ENCODE data around the gene DPYSL5. TPM values are rescaled to one million over a fixed set of nuclear protein-coding genes. Genes with fewer than 3 reads are reported as not detected.

DPYSL5 gene
- total RNA-seq, 1 donor from 2014 or later: 201 TPM

DNA sequence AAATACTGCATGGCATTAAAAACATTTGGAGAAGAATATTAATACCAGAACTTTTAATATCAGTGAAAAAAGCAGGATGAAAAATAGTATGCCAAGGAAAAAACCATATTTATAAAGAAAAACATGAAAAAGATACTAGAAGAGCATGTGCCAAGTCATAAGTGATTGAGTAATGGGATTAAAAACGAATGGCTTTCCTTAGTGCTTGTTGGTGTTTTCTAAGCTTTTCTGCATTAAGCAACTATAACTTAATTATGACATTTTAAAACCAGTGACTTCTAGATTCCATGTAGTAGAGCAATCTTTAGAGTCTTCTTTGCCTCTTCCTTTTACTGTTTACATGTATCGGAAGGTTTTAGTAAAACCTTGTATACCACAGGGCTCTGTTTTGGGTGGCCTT is 129.1 kb downstream of the DPYSL5 start:
- Mint-ChIP-seq H3K27me3 (ENCODE audit: low read depth) (peaks cover 7% of the 10 kb centered on the region), H3K36me3 (ENCODE audit: low read depth) (no peaks in the 10 kb centered on the region), H3K27ac (ENCODE audit: unreplicated experiment) (no peak overlapping the region), H3K9me3 (no peaks in the 10 kb centered on the region), H3K4me1 (peaks cover 21% of the 10 kb centered on the region), H3K4me3 (no peak overlapping the region)
- DNase-seq (ENCODE audit: low read depth, low spot score): no peak
- TF ChIP-seq CTCF (conservative IDR thresholded peaks at IDR 0.05): no peak

- DNase-seq (ENCODE audit: low read depth, low spot score): no peak
- no peaks in the 10 kb centered on the region for H3K36me3 Mint-ChIP-seq (ENCODE audit: low read depth)
- no peak for TF ChIP-seq CTCF (conservative IDR thresholded peaks at IDR 0.05)
- no peaks in the 10 kb centered on the region for H3K9me3 Mint-ChIP-seq
- no peak overlapping the region for H3K4me3 Mint-ChIP-seq
- H3K4me1 Mint-ChIP-seq: peaks cover 17% of the 10 kb centered on the region
- no peak overlapping the region for H3K27ac Mint-ChIP-seq (ENCODE audit: unreplicated experiment)
- H3K27me3 Mint-ChIP-seq (ENCODE audit: low read depth): peaks cover 2% of the 10 kb centered on the region
These were observed 130.2 kb downstream of the DPYSL5 start for GRCh38 chr2:26978061-26978596.

DNA sequence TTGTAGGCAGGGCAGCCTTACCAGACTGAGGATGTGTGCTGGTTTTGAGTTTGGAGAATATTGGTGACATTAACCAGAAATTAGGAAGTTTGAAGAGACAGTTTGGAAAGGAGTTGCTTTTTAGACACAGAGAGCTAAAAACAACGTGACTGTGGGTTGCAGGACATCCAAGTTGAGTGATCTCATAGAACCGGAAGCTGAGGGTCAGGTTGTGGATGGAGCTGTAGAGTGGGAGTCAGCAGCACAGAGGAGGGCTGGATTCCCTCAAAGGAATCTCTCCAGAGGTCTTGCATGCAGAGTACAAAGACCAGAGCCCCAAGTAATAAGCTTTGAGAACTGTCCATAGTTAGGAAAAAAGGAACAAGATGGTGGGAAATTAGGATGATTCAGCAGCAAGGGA is 131.8 kb downstream of the DPYSL5 start:
- no peak for TF ChIP-seq CTCF (conservative IDR thresholded peaks at IDR 0.05)
- Mint-ChIP-seq H3K9me3 (no peaks in the 10 kb centered on the region), H3K27ac (ENCODE audit: unreplicated experiment) (no peak overlapping the region), H3K4me1 (peaks cover 17% of the 10 kb centered on the region), H3K4me3 (no peak overlapping the region), H3K36me3 (ENCODE audit: low read depth) (no peaks in the 10 kb centered on the region), H3K27me3 (ENCODE audit: low read depth) (peaks cover 2% of the 10 kb centered on the region)
- DNase-seq (ENCODE audit: low read depth, low spot score): no peak

GRCh38 chr2:26980971-26981370 is 133.0 kb downstream of the DPYSL5 start:
- H3K9me3 Mint-ChIP-seq: no peaks in the 10 kb centered on the region
- no peak overlapping the region for H3K27ac Mint-ChIP-seq (ENCODE audit: unreplicated experiment)
- H3K4me1 Mint-ChIP-seq: peaks cover 17% of the 10 kb centered on the region
- no peaks in the 10 kb centered on the region for H3K27me3 Mint-ChIP-seq (ENCODE audit: low read depth)
- no peak for DNase-seq (ENCODE audit: low read depth, low spot score)
- no peak for TF ChIP-seq CTCF (conservative IDR thresholded peaks at IDR 0.05)
- no peaks in the 10 kb centered on the region for H3K36me3 Mint-ChIP-seq (ENCODE audit: low read depth)
- no peak overlapping the region for H3K4me3 Mint-ChIP-seq

- TF ChIP-seq CTCF (conservative IDR thresholded peaks at IDR 0.05): peak; percentile 41
- Mint-ChIP-seq H3K27ac (ENCODE audit: unreplicated experiment) (no peak overlapping the region), H3K4me3 (no peak overlapping the region), H3K9me3 (no peaks in the 10 kb centered on the region), H3K27me3 (ENCODE audit: low read depth) (no peaks in the 10 kb centered on the region), H3K4me1 (peaks cover 17% of the 10 kb centered on the region), H3K36me3 (ENCODE audit: low read depth) (no peaks in the 10 kb centered on the region)
- no peak for DNase-seq (ENCODE audit: low read depth, low spot score)
These were observed 134.3 kb downstream of the DPYSL5 start for GRCh38 chr2:26982102-26982742.
